Testis (tissue), 3 donors: ENCODE data around the gene PRMT3. TPM values are rescaled to one million over a fixed set of nuclear protein-coding genes. Genes with fewer than 3 reads are reported as not detected.

Experiments
- DNase-seq: peaks from one replicate; pipeline ENCODE4 v3.0.0-alpha.2; 2019
- H3K27ac ChIP-seq, 2 donors: fragments of 200-600 bp; sonication (generic); one replicate each; pipeline ENCODE4 v1.5.1; 2019
- H3K27me3 ChIP-seq: fragments of 200-600 bp; sonication (generic); one replicate; pipeline ENCODE4 v1.5.1; 2019
- H3K36me3 ChIP-seq: fragments of 200-600 bp; sonication (generic); one replicate; pipeline ENCODE4 v1.5.1; 2017; ENCODE audit warnings: low read depth; ENCODE audit errors: missing control alignments
- H3K4me1 ChIP-seq: fragments of 200-600 bp; sonication (generic); one replicate; pipeline ENCODE4 v1.5.1; 2019
- H3K4me3 ChIP-seq, 2 donors: fragments of 200-600 bp; sonication (generic); one replicate each; pipeline ENCODE4 v1.5.1; 2017 to 2019
- H3K9me3 ChIP-seq: fragments of 200-600 bp; sonication (generic); one replicate; pipeline ENCODE4 v1.5.1; 2017
- POLR2A ChIP-seq: fragments of 450-650 bp; IDR thresholded peaks from one replicate; pipeline ENCODE4 v1.6.1; 2017; ENCODE audit warnings: antibody characterized with exemption, mild to moderate bottlenecking, moderate library complexity
- WGBS, 2 donors: methylation state at CpG; one replicate each; pipeline ENCODE4 v1.1.5; 2018; 5-methylcytosine and 5-hydroxymethylcytosine counted together
- intact Hi-C: fragments of 100-400 bp; cut with DNase I; formaldehyde crosslinking; loops from one replicate; pipeline ENCODE4 v1.15.1; 2023; ENCODE audit warnings: low total_unique reads
- polyA plus RNA-seq: library from polyadenylated mRNA; stranded (reverse); fragments of 350-450 nt; fragmentation: Illumina TruSeq; extraction: RNeasy Lipid Tissue Mini Kit (QIAGEN cat#74804); gene quantifications from one replicate; pipeline ENCODE4 v1.2.3, GENCODE V29; 2014; ENCODE audit warnings: low read depth, low replicate concordance; ENCODE audit not compliant: insufficient read depth
- total RNA-seq, 2 donors: library from RNA; depleted of rRNA; stranded (reverse); fragments of >200 nt; gene quantifications; one replicate each; pipeline ENCODE4 v1.2.3, GENCODE V29; 2016
- TF ChIP-seq, protein P1 (sequence below), 3 experiments: fragments of 450-650 bp in 2 of 3; fragments of 200-600 bp in 1 of 3; sonication (generic) in 1 of 3; IDR thresholded peaks; one replicate each; pipeline ENCODE4 v1.5.1; 2016 to 2019; ENCODE audit warnings: antibody characterized with exemption in 3 of 3, mild to moderate bottlenecking in 2 of 3, moderate library complexity in 1 of 3

PRMT3 gene
- total and polyA plus RNA-seq, 3 donors from 2014 or later: 9.1 to 28.0 (median 22.4) TPM

DNA sequence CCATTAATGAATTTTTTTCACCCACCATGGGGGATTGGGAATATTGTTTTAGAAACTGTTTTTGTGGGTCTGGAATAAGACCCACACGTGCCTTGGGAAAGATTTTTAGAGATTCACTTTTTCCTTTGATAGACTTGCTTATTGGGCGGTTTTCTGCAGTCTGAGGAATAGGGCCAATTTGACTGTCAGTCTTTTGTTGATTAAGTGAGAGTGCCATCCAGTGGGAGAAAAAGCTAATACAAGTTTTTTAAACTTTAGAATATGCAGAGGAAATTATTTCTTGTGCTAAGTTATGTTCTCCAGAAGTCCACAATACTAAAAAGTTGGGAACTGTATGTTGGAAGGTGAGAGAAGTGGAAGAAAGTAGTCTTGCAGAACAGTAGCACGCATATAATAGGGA lies 56.1 kb downstream of the PRMT3 start:
- no peak overlapping the region for H3K4me3 ChIP-seq
- no peak overlapping the region for H3K27ac ChIP-seq
- no peaks in the 10 kb centered on the region for H3K27me3 ChIP-seq
- intact Hi-C loops: no loop called here
- 75 to 77% methylated on average over 3 of the region's 3 CpGs for WGBS, 2 donors
- DNase-seq: no peak
- H3K4me1 ChIP-seq: no peaks in the 10 kb centered on the region
- TF ChIP-seq, protein P1, sequence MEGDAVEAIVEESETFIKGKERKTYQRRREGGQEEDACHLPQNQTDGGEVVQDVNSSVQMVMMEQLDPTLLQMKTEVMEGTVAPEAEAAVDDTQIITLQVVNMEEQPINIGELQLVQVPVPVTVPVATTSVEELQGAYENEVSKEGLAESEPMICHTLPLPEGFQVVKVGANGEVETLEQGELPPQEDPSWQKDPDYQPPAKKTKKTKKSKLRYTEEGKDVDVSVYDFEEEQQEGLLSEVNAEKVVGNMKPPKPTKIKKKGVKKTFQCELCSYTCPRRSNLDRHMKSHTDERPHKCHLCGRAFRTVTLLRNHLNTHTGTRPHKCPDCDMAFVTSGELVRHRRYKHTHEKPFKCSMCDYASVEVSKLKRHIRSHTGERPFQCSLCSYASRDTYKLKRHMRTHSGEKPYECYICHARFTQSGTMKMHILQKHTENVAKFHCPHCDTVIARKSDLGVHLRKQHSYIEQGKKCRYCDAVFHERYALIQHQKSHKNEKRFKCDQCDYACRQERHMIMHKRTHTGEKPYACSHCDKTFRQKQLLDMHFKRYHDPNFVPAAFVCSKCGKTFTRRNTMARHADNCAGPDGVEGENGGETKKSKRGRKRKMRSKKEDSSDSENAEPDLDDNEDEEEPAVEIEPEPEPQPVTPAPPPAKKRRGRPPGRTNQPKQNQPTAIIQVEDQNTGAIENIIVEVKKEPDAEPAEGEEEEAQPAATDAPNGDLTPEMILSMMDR (IDR thresholded peaks at IDR 0.05): no peak
- TF ChIP-seq POLR2A: no peak
- H3K9me3 ChIP-seq: no peaks in the 10 kb centered on the region
- no peaks in the 10 kb centered on the region for H3K36me3 ChIP-seq

DNA sequence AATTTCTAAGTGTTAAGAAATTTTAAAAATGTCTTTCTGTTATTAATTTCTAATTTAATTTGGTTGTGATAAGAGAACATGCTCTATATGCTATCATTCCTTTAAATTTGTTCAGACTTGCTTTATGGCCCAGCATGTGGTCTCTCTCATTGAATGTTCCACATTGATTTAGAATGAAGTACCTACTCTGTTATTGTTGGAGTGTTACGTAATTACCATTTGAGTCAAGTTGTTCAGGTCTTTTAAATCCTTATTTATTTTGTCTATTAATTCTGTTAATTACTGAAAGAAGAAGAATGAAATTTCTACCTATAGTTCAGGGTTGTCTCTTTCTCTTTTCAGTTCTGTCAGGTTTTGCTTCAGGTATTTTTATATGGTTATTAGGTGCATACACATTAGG lies 57.0 kb downstream of the PRMT3 start:
- Histone ChIP-seq H3K4me1 (no peaks in the 10 kb centered on the region), H3K36me3 (no peaks in the 10 kb centered on the region), H3K27ac (no peak overlapping the region), H3K9me3 (no peaks in the 10 kb centered on the region), H3K27me3 (no peaks in the 10 kb centered on the region), H3K4me3 (no peak overlapping the region)
- DNase-seq: no peak
- 90 to 92% methylated on average over 1 of the region's 1 CpG for WGBS, 2 donors
- intact Hi-C loops: no loop called here
- TF ChIP-seq, protein P1 (IDR thresholded peaks at IDR 0.05): no peak
- no peak for TF ChIP-seq POLR2A

DNA sequence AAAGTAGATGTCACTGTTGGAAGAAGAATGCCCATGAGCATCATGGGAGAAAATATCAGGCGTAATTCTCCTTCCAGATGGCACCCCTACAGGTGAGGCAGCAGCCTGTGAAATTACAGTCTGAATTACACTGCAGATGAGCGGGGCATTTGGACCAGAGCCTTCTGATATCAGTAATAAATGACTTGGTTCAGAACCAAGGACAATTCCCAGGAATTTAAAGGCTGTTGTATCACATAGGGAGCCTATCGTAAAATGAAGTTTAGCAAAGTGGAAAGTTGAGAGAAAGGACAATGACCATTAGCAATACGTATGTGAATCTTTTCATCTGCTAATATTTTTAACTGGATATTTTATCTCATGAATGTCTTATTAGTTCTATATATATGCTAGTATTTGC lies 61.3 kb downstream of the PRMT3 start:
- H3K27me3 ChIP-seq: no peaks in the 10 kb centered on the region
- intact Hi-C loops: no loop called here
- no peak overlapping the region for H3K4me3 ChIP-seq
- no peaks in the 10 kb centered on the region for H3K4me1 ChIP-seq
- no peaks in the 10 kb centered on the region for H3K9me3 ChIP-seq
- WGBS, 2 donors: 89 to 94% methylated on average over 4 of the region's 4 CpGs
- TF ChIP-seq POLR2A: no peak
- TF ChIP-seq, protein P1 (IDR thresholded peaks at IDR 0.05): no peak
- no peak overlapping the region for H3K27ac ChIP-seq
- H3K36me3 ChIP-seq: no peaks in the 10 kb centered on the region
- DNase-seq: no peak

DNA sequence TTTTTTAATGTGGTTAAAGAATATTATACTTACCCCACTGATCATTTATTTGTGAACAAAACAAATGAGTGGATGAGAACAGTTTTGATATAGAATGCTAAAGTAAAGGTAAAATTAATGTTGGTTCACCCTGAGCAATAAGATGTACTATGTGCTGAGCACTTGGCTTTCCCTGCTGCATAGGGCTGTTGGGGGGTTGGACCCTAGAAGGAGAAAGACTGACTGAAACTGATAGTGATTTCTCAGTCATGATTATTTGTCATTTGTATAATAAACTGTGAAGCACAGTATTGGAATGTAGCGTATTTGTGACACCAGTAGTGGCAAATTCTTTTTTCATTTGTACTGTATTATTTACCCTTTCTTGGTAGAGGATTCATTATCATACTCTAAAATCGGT lies 63.3 kb downstream of the PRMT3 start:
- intact Hi-C loops: no loop called here
- WGBS, 2 donors: 91 to 93% methylated on average over 2 of the region's 2 CpGs
- Histone ChIP-seq H3K27me3 (no peaks in the 10 kb centered on the region), H3K4me3 (no peak overlapping the region), H3K36me3 (no peaks in the 10 kb centered on the region), H3K4me1 (no peaks in the 10 kb centered on the region), H3K9me3 (no peaks in the 10 kb centered on the region), H3K27ac (no peak overlapping the region)
- TF ChIP-seq, protein P1 (IDR thresholded peaks at IDR 0.05): no peak
- TF ChIP-seq POLR2A: no peak
- DNase-seq: no peak

DNA sequence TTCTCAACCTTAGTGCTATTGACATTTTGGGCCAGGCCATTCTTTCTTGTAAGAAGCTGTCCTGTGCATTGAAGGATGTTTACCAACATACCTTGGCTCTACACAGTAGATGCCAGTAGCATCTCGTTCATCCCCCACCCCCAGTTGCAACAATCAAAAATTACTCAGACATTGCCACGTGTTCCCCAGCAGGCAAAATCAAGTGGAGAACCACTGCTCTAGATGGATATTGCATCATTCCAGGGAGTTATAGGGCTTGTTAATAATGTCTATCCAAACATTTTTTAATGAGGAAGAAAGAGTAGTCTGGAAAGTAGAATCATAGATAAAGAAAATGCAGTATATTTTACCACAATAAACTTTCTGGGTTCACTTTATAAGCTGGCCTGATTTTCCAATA lies 64.1 kb downstream of the PRMT3 start:
- H3K4me1 ChIP-seq: no peaks in the 10 kb centered on the region
- 75% methylated on average over 2 of the region's 2 CpGs for WGBS, 2 donors
- no peaks in the 10 kb centered on the region for H3K27me3 ChIP-seq
- intact Hi-C loops: no loop called here
- no peak for DNase-seq
- no peak for TF ChIP-seq POLR2A
- TF ChIP-seq, protein P1 (IDR thresholded peaks at IDR 0.05): no peak
- no peaks in the 10 kb centered on the region for H3K9me3 ChIP-seq
- no peak overlapping the region for H3K27ac ChIP-seq
- H3K4me3 ChIP-seq: no peak overlapping the region
- no peaks in the 10 kb centered on the region for H3K36me3 ChIP-seq
